ENCODE measurements around the gene RSU1. TPM values are rescaled to one million over a fixed set of nuclear protein-coding genes. Genes with fewer than 3 reads are reported as not detected.

RSU1 gene
- polyA plus RNA-seq, 2 of the 4 experiments (the other 2 are of a cell fraction) = 99.3 to 114 TPM

DNA sequence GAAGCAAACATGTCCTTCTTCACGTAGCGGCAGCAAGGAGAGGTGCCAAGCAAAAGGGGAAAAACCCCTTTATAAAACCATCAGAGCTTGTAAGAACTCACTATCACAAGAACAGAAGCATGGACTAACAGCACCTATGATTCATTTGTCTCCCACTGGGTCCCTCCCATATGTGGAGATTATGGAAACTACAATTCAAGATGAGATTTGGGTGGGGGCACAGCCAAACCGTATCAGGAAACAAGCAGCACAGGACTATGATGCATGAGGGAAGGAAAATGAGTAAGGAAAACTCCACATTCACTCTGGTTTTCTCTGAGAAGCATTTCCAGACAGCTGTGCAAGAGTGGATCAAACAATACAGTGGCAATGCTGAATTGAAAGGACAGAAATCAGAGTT, 81.6 kb downstream of the RSU1 start:
- Histone ChIP-seq H3K27ac (no peak overlapping the region), H3K4me3 (no peak overlapping the region), H3K4me2 (no peak overlapping the region), H3K9me3 (peaks cover 21% of the 10 kb centered on the region), H3K4me1 (no peaks in the 10 kb centered on the region)
- ATAC-seq = no peak
- POLR2A ChIA-PET = no interaction called here
- TF ChIP-seq, protein P1, sequence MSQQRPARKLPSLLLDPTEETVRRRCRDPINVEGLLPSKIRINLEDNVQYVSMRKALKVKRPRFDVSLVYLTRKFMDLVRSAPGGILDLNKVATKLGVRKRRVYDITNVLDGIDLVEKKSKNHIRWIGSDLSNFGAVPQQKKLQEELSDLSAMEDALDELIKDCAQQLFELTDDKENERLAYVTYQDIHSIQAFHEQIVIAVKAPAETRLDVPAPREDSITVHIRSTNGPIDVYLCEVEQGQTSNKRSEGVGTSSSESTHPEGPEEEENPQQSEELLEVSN (IDR thresholded peaks at IDR 0.05; ENCODE audit: borderline replicate concordance, low read depth) = no peak
- TF ChIP-seq HOXA7 (CRISPR knock-in tag; IDR thresholded peaks at IDR 0.05) (no peak), HOXB5 (CRISPR knock-in tag; IDR thresholded peaks at IDR 0.05) (no peak), NR3C1 (IDR thresholded peaks at IDR 0.05) (no peak), TP53 (CRISPR knock-in tag; IDR thresholded peaks at IDR 0.05) (no peak), EHF (CRISPR knock-in tag; IDR thresholded peaks at IDR 0.05) (no peak), MAZ (IDR thresholded peaks at IDR 0.05; ENCODE audit: borderline replicate concordance, low read depth, low read length) (no peak), CBX8 (IDR thresholded peaks at IDR 0.05) (no peak), SREBF2 (IDR thresholded peaks at IDR 0.05) (no peak)
- TF ChIP-seq, protein P2, sequence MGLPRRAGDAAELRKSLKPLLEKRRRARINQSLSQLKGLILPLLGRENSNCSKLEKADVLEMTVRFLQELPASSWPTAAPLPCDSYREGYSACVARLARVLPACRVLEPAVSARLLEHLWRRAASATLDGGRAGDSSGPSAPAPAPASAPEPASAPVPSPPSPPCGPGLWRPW (IDR thresholded peaks at IDR 0.05) = no peak
- TF ChIP-seq, protein P3, sequence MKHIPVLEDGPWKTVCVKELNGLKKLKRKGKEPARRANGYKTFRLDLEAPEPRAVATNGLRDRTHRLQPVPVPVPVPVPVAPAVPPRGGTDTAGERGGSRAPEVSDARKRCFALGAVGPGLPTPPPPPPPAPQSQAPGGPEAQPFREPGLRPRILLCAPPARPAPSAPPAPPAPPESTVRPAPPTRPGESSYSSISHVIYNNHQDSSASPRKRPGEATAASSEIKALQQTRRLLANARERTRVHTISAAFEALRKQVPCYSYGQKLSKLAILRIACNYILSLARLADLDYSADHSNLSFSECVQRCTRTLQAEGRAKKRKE (CRISPR knock-in tag; IDR thresholded peaks at IDR 0.05; ENCODE audit: low read depth) = no peak
- WGBS (ENCODE audit: missing lambda C conversion rate) = 93% methylated on average over 3 of the region's 3 CpGs
- CTCF ChIA-PET = no interaction called here
- no peak for FAIRE-seq
- DNase-seq (ENCODE audit: low read depth in 1 of 2, low spot score in 1 of 2) = no peak

DNA sequence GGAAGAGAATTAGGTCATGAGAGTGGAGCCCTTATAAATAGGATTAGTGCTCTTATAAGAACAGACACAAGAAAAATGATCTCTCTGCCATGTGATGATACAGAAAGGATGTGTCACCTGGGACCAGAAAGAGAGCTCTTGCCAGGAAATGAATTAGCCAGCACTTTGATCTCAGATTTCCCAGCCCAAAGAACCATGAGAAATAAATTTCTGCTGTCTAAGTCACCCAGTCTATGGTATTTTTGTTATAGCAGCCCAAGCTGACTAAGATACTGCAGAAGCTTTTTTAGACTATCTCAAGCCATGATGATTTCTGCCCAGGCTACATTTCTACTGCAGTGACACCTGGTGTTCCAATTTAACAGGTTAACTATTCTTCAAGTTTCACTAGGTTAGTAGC, 84.8 kb downstream of the RSU1 start:
- ChIA-PET POLR2A (no interaction called here), CTCF (interaction anchor here (0.6 to 1.5 kb wide), 2 partner anchors 45 to 1260 kb away, joined by 3 to 4 read pairs; no protein-coding TSS in a partner anchor)
- FAIRE-seq (no peak), DNase-seq (ENCODE audit: low read depth in 1 of 2, low spot score in 1 of 2) (no peak), ATAC-seq (no peak)
- no peak overlapping the region for H3K4me3 ChIP-seq
- no peaks in the 10 kb centered on the region for H3K4me1 ChIP-seq
- TF ChIP-seq, protein P4, sequence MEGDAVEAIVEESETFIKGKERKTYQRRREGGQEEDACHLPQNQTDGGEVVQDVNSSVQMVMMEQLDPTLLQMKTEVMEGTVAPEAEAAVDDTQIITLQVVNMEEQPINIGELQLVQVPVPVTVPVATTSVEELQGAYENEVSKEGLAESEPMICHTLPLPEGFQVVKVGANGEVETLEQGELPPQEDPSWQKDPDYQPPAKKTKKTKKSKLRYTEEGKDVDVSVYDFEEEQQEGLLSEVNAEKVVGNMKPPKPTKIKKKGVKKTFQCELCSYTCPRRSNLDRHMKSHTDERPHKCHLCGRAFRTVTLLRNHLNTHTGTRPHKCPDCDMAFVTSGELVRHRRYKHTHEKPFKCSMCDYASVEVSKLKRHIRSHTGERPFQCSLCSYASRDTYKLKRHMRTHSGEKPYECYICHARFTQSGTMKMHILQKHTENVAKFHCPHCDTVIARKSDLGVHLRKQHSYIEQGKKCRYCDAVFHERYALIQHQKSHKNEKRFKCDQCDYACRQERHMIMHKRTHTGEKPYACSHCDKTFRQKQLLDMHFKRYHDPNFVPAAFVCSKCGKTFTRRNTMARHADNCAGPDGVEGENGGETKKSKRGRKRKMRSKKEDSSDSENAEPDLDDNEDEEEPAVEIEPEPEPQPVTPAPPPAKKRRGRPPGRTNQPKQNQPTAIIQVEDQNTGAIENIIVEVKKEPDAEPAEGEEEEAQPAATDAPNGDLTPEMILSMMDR (IDR thresholded peaks at IDR 0.05) = no peak
- no peak for TF ChIP-seq FOSL2 (IDR thresholded peaks at IDR 0.05)
- TF ChIP-seq FOSL2 (CRISPR knock-in tag; IDR thresholded peaks at IDR 0.05) = no peak
- TF ChIP-seq KDM1A (IDR thresholded peaks at IDR 0.05; ENCODE audit: low read depth) = no peak
- no peak for TF ChIP-seq SMC3 (IDR thresholded peaks at IDR 0.05)
- TF ChIP-seq GATA3 (IDR thresholded peaks at IDR 0.05; ENCODE audit: borderline replicate concordance) = no peak
- TF ChIP-seq NR3C1 (IDR thresholded peaks at IDR 0.05) = no peak
- TF ChIP-seq NFE2L2 (conservative IDR thresholded peaks at IDR 0.05; ENCODE audit: low read length) = no peak
- no peak for TF ChIP-seq CBX8 (IDR thresholded peaks at IDR 0.05)
- no peak for TF ChIP-seq RCOR1 (IDR thresholded peaks at IDR 0.05; ENCODE audit: low read depth, low read length)
- no peak for TF ChIP-seq FOSB (CRISPR knock-in tag; IDR thresholded peaks at IDR 0.05)
- TF ChIP-seq RNF2 (IDR thresholded peaks at IDR 0.05; ENCODE audit: borderline replicate concordance, low read depth) = no peak
- TF ChIP-seq POLR2A (IDR thresholded peaks at IDR 0.05; ENCODE audit: low read length) = no peak
- TF ChIP-seq TFCP2L1 (CRISPR knock-in tag; IDR thresholded peaks at IDR 0.05) = no peak
- TF ChIP-seq RAD21 (conservative IDR thresholded peaks at IDR 0.05 in 1 of 2, IDR thresholded peaks at IDR 0.05 in 1 of 2) = no peak
- H3K9me3 ChIP-seq = peaks cover 16% of the 10 kb centered on the region
- no peak overlapping the region for H3K27ac ChIP-seq
- H3K4me2 ChIP-seq = no peak overlapping the region

DNA sequence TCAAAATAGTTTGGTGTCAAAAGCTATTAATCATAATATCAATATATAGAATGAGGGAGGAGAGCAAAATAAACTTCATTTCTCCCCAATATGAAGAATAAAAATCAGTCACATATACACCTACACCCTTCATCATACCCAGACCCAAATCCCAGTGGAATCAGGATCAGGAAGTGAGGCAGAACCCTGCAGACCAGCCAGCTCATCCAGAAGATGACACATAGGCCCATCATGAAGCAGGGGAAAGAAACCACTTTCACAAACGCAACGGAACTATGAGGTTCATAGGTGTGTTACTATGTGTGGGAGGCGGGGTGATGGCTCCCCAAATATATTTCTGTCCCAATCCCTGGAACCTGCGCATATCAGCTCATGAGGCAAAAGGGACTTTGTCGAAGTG, 89.0 kb downstream of the RSU1 start:
- ChIA-PET CTCF (interaction anchor here (0.6 to 1.2 kb wide), 2 partner anchors 619 to 826 kb away, joined by 3 to 4 read pairs; no protein-coding TSS in a partner anchor), POLR2A (no interaction called here)
- FAIRE-seq (no peak), ATAC-seq (no peak), DNase-seq (ENCODE audit: low read depth in 1 of 2, low spot score in 1 of 2) (no peak)
- H3K9me3 ChIP-seq = no peaks in the 10 kb centered on the region
- H3K4me2 ChIP-seq = no peak overlapping the region
- no peak overlapping the region for H3K27ac ChIP-seq
- no peak overlapping the region for H3K4me3 ChIP-seq
- WGBS (ENCODE audit: missing lambda C conversion rate) = 94% methylated on average over 5 of the region's 5 CpGs
- TF ChIP-seq FOXS1 (CRISPR knock-in tag; IDR thresholded peaks at IDR 0.05) (no peak), RAD21 (conservative IDR thresholded peaks at IDR 0.05 in 1 of 2, IDR thresholded peaks at IDR 0.05 in 1 of 2) (no peak), RCOR1 (IDR thresholded peaks at IDR 0.05; ENCODE audit: low read depth, low read length) (no peak), PHF8 (IDR thresholded peaks at IDR 0.05; ENCODE audit: borderline replicate concordance, low read depth) (no peak), JUNB (IDR thresholded peaks at IDR 0.05) (no peak), CBX2 (IDR thresholded peaks at IDR 0.05; ENCODE audit: borderline replicate concordance, low read depth) (no peak), MAFK (IDR thresholded peaks at IDR 0.05; ENCODE audit: partially characterized antibody) (no peak), MAZ (IDR thresholded peaks at IDR 0.05; ENCODE audit: borderline replicate concordance, low read depth, low read length) (no peak), HEYL (CRISPR knock-in tag; IDR thresholded peaks at IDR 0.05) (no peak), HOXA7 (CRISPR knock-in tag; IDR thresholded peaks at IDR 0.05) (no peak), GATA3 (IDR thresholded peaks at IDR 0.05; ENCODE audit: borderline replicate concordance) (no peak), EHF (CRISPR knock-in tag; IDR thresholded peaks at IDR 0.05) (no peak), POLR2AphosphoS2 (conservative IDR thresholded peaks at IDR 0.05; ENCODE audit: low read length) (no peak)
- H3K4me1 ChIP-seq = no peaks in the 10 kb centered on the region

All from A549 (cell line).